B cell (primary cell): Measurements from ENCODE around the gene EYS. TPM values are rescaled to one million over a fixed set of nuclear protein-coding genes. Genes with fewer than 3 reads are reported as not detected.

Experiments
- ATAC-seq: fragments of 200-7000 bp; cut with Tn5 transposase; one replicate; pipeline ENCODE4 v1.10.0; 2021; ENCODE audit warnings: low read depth, mild to moderate bottlenecking, moderate number of reproducible peaks, moderate library complexity
- CTCF ChIA-PET: fragments of 350-600 bp; sonication (Branson Sonifier 250); formaldehyde crosslinking; loops from one replicate; lab custom pipeline; 2021; ENCODE audit warnings: antibody characterized with exemption, inconsistent platforms; lab: Charles Lee
- POLR2A ChIA-PET: fragments of 350-600 bp; sonication (Branson Sonifier 250); formaldehyde crosslinking; loops from one replicate; lab custom pipeline; 2021; ENCODE audit warnings: antibody characterized with exemption; lab: Charles Lee
- DNase-seq: peaks from one replicate; pipeline ENCODE4 v3.0.0; 2013
- H2AFZ ChIP-seq: 2 replicates; pipeline ENCODE4 v1.6.1; 2012; ENCODE audit warnings: mild to moderate bottlenecking, low read depth, low read length; ENCODE audit not compliant: insufficient read depth, poor library complexity, severe bottlenecking
- H3K27ac ChIP-seq, 2 donors: 1 replicate in 1 of 2; 2 replicates in 1 of 2; pipeline ENCODE4 v1.5.1; 2012 to 2013; ENCODE audit warnings: low read length in 2 of 2, mild to moderate bottlenecking in 2 of 2, moderate library complexity in 1 of 2
- H3K27me3 ChIP-seq, 4 experiments: fragments of 200-600 bp in 1 of 4; sonication (generic) in 1 of 4; replicated peaks in 1 of 4; 1 replicate in 2 of 4; 2 replicates in 2 of 4; pipeline versions ENCODE4 v1.6.1 to v1.7.0; 2013 to 2016; ENCODE audit warnings: low read length in 3 of 4, mild to moderate bottlenecking in 2 of 4, mixed read lengths in 1 of 4, moderate library complexity in 1 of 4; ENCODE audit not compliant: insufficient read depth in 4 of 4, control insufficient read depth in 3 of 4; ENCODE audit errors: control extremely low read depth in 1 of 4
- H3K36me3 ChIP-seq, 2 experiments: replicated peaks in 1 of 2; 1 replicate in 1 of 2; 2 replicates in 1 of 2; pipeline versions ENCODE4 v1.6.1 to v1.7.1; 2013; ENCODE audit warnings: low read length in 1 of 2; ENCODE audit not compliant: insufficient read depth in 2 of 2, control insufficient read depth in 1 of 2; ENCODE audit errors: control extremely low read depth in 1 of 2, extremely low read depth in 1 of 2
- H3K4me1 ChIP-seq, 2 donors: fragments of 200-600 bp in 1 of 2; sonication (generic) in 1 of 2; 1 replicate in 1 of 2; 2 replicates in 1 of 2; pipeline versions ENCODE4 v1.5.1 to v1.6.1; 2013 to 2017; ENCODE audit warnings: low read length in 2 of 2; ENCODE audit not compliant: control insufficient read depth in 2 of 2, insufficient read depth in 2 of 2
- H3K4me2 ChIP-seq: replicated peaks from 2 replicates; pipeline ENCODE3; 2012; ENCODE audit warnings: mild to moderate bottlenecking, low read depth, low read length; ENCODE audit not compliant: poor library complexity, severe bottlenecking
- H3K4me3 ChIP-seq, 5 experiments: fragments of 200-600 bp in 1 of 5; sonication (generic) in 1 of 5; 1 replicate in 3 of 5; 2 replicates in 2 of 5; pipeline versions ENCODE4 v1.5.1 to v1.7.0; 2011 to 2016; ENCODE audit warnings: low read length in 4 of 5, mild to moderate bottlenecking in 4 of 5, low read depth in 2 of 5, control low read depth in 1 of 5, moderate library complexity in 1 of 5; ENCODE audit not compliant: insufficient read depth in 1 of 5; ENCODE audit errors: control extremely low read depth in 1 of 5, extremely low read depth in 1 of 5
- H3K79me2 ChIP-seq: fragments of 200-600 bp; sonication (generic); one replicate; pipeline ENCODE4 v1.6.0; 2016; ENCODE audit warnings: low read length; ENCODE audit not compliant: control insufficient read depth, insufficient read depth
- H3K9ac ChIP-seq: fragments of 200-600 bp; sonication (generic); 2 replicates; pipeline ENCODE4 v1.6.1; 2017; ENCODE audit warnings: mild to moderate bottlenecking, low read length, moderate library complexity
- H3K9me3 ChIP-seq, 3 donors: one replicate each; pipeline versions ENCODE4 v1.6.1 to v1.7.1; 2013; ENCODE audit warnings: low read length in 2 of 3; ENCODE audit not compliant: control insufficient read depth in 2 of 3, insufficient read depth in 1 of 3; ENCODE audit errors: control extremely low read depth in 1 of 3
- H4K20me1 ChIP-seq: 2 replicates; pipeline ENCODE4 v1.6.0; 2012; ENCODE audit warnings: mild to moderate bottlenecking, low read length; ENCODE audit not compliant: insufficient read depth, control insufficient read depth, poor library complexity, severe bottlenecking
- H3K27ac Mint-ChIP-seq: one replicate; pipeline ENCODE4 v1.8.0; 2021; ENCODE audit warnings: mixed read lengths
- H3K27me3 Mint-ChIP-seq: one replicate; pipeline ENCODE4 v1.8.0; 2021; ENCODE audit warnings: mixed read lengths
- H3K4me1 Mint-ChIP-seq: one replicate; pipeline ENCODE4 v1.8.0; 2021; ENCODE audit warnings: mixed read lengths
- H3K4me3 Mint-ChIP-seq: one replicate; pipeline ENCODE4 v1.8.0; 2021; ENCODE audit warnings: mixed read lengths
- H3K9me3 Mint-ChIP-seq: one replicate; pipeline ENCODE4 v1.8.0; 2022; ENCODE audit warnings: mixed read lengths; ENCODE audit not compliant: insufficient read depth
- EZH2 ChIP-seq: IDR thresholded peaks from 2 replicates; pipeline ENCODE4 v1.6.1; 2012; ENCODE audit warnings: borderline replicate concordance, low read depth, mild to moderate bottlenecking, moderate library complexity, low read length; ENCODE audit not compliant: insufficient read depth, poor library complexity, severe bottlenecking
- WGBS: methylation state at CpG from one replicate; pipeline ENCODE4 v1.1.5; 2013; ENCODE audit warnings: missing lambda C conversion rate; ENCODE audit not compliant: insufficient coverage; 5-methylcytosine and 5-hydroxymethylcytosine counted together
- intact Hi-C: fragments of 100-400 bp; cut with micrococcal nuclease; formaldehyde crosslinking; loops from one replicate; pipeline ENCODE4 v1.10.0; 2022
- polyA plus RNA-seq: library from polyadenylated mRNA; depleted of rRNA; stranded (reverse); fragments of >200 nt; gene quantifications from 2 replicates; pipeline ENCODE4 v1.2.3, GENCODE V29; 2012
- total RNA-seq, 2 donors: library from RNA; stranded (reverse); fragments of 120-200 nt in 1 of 2; gene quantifications; 1 replicate in 1 of 2; 2 replicates in 1 of 2; pipeline versions ENCODE4 v1.2.3 to v1.2.4, GENCODE V29; 2013 to 2022
- TF ChIP-seq, protein P1 (sequence below): fragments of 200-600 bp; IDR thresholded peaks from one replicate; pipeline ENCODE4 v1.8.0; 2022; ENCODE audit warnings: antibody characterized with exemption, mild to moderate bottlenecking

The EYS gene
- total and polyA plus RNA-seq, 2 donors (not counting 1 experiment from before 2014, with no cell fraction given): not detected

DNA sequence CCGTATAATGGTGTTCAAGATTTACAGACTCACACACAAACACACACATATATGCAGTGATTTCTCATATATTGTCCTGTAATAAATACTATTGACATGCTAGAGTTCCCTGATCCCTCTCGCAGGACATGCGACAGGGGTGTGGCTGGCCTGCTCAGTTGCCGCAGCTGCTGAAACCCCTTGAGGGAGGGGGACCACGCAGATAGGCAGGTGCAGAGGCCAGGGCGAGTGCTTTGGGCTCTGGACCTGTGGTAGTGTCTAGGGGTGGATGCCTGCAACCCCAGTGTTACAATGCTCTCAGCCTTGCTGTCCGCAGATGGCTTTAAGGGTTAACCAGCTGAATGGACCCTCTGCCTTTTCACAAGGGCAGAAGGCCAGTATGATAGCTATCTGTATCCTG is 706.2 kb downstream of the EYS start:
- no peak overlapping the region for H3K4me3 Mint-ChIP-seq
- Histone ChIP-seq H3K9ac (no peak overlapping the region), H2AFZ (no peak overlapping the region), H3K9me3 (peaks cover 0 to 26% (median 3%) of the 10 kb centered on the region in 3 donors), H3K36me3 (no peaks in the 10 kb centered on the region), H3K4me2 (no peak overlapping the region), H3K79me2 (no peaks in the 10 kb centered on the region), H4K20me1 (no peaks in the 10 kb centered on the region), H3K4me3 (no peak overlapping the region), H3K4me1 (no peaks in the 10 kb centered on the region), H3K27ac (no peak overlapping the region), H3K27me3 (no peaks in the 10 kb centered on the region)
- POLR2A ChIA-PET: no interaction called here
- WGBS: 92% methylated on average over 6 of the region's 7 CpGs
- intact Hi-C loops: no loop called here
- H3K27ac Mint-ChIP-seq: no peak overlapping the region
- no peaks in the 10 kb centered on the region for H3K4me1 Mint-ChIP-seq
- no peak for DNase-seq
- H3K27me3 Mint-ChIP-seq: no peaks in the 10 kb centered on the region
- no peak for ATAC-seq
- CTCF ChIA-PET: no interaction called here
- TF ChIP-seq EZH2: no peak
- TF ChIP-seq, protein P1, sequence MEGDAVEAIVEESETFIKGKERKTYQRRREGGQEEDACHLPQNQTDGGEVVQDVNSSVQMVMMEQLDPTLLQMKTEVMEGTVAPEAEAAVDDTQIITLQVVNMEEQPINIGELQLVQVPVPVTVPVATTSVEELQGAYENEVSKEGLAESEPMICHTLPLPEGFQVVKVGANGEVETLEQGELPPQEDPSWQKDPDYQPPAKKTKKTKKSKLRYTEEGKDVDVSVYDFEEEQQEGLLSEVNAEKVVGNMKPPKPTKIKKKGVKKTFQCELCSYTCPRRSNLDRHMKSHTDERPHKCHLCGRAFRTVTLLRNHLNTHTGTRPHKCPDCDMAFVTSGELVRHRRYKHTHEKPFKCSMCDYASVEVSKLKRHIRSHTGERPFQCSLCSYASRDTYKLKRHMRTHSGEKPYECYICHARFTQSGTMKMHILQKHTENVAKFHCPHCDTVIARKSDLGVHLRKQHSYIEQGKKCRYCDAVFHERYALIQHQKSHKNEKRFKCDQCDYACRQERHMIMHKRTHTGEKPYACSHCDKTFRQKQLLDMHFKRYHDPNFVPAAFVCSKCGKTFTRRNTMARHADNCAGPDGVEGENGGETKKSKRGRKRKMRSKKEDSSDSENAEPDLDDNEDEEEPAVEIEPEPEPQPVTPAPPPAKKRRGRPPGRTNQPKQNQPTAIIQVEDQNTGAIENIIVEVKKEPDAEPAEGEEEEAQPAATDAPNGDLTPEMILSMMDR: no peak
- H3K9me3 Mint-ChIP-seq: peaks cover 9% of the 10 kb centered on the region

DNA sequence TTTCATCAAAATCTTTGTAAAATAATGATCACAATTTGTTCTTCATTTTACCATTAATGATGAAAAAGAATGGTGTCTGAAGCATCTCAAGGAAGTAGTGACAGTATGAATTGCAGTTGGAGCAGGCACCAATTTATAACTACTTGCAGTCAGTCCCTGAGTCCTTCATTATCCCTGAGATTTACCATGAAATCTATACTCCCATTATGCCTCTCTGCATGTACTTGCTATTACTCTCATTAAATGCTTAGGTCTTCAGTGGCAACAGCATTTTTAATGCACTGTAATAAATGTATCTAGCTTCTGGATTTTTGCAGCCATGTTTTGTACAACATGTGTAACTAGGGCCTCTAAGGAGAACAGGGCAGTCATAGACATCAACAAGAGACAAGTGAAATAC is 708.8 kb downstream of the EYS start:
- Mint-ChIP-seq H3K4me1 (no peaks in the 10 kb centered on the region), H3K27me3 (no peaks in the 10 kb centered on the region), H3K4me3 (no peak overlapping the region), H3K27ac (no peak overlapping the region), H3K9me3 (peaks cover 3% of the 10 kb centered on the region)
- Histone ChIP-seq H3K9me3 (peaks cover 0 to 17% (median 0%) of the 10 kb centered on the region in 3 donors), H3K4me1 (no peaks in the 10 kb centered on the region), H3K4me3 (no peak overlapping the region), H3K27me3 (no peaks in the 10 kb centered on the region), H3K4me2 (no peak overlapping the region), H3K9ac (no peak overlapping the region), H3K36me3 (no peaks in the 10 kb centered on the region), H2AFZ (no peak overlapping the region), H3K27ac (no peak overlapping the region), H4K20me1 (no peaks in the 10 kb centered on the region), H3K79me2 (no peaks in the 10 kb centered on the region)
- ChIA-PET CTCF (no interaction called here), POLR2A (no interaction called here)
- intact Hi-C loops: no loop called here
- TF ChIP-seq, protein P1: no peak
- TF ChIP-seq EZH2: no peak
- ATAC-seq: no peak
- no peak for DNase-seq
